Chondrocyte (in vitro differentiated cells): ENCODE results near the gene ATP11A. TPM values are rescaled to one million over a fixed set of nuclear protein-coding genes. Genes with fewer than 3 reads are reported as not detected.
A peak's percentile ranks its signal among the peaks of the same experiment; 100 is the strongest.

Experiments used
- DNase-seq: peaks from one replicate; pipeline ENCODE4 v3.0.0; 2021; ENCODE audit warnings: mixed read lengths, low spot score
- H3K27ac Mint-ChIP-seq: one replicate; pipeline ENCODE4 v1.8.0; 2021; ENCODE audit warnings: mild to moderate bottlenecking, moderate library complexity, mixed read lengths; ENCODE audit not compliant: unreplicated experiment
- H3K27me3 Mint-ChIP-seq: 2 replicates; pipeline ENCODE4 v1.8.0; 2021; ENCODE audit warnings: low read depth, mixed read lengths
- H3K36me3 Mint-ChIP-seq: 2 replicates; pipeline ENCODE4 v1.8.0; 2021; ENCODE audit warnings: low read depth, mixed read lengths
- H3K4me1 Mint-ChIP-seq: 2 replicates; pipeline ENCODE4 v1.8.0; 2021; ENCODE audit warnings: low read depth, mild to moderate bottlenecking, mixed read lengths
- H3K4me3 Mint-ChIP-seq: one replicate; pipeline ENCODE4 v1.8.0; 2021; ENCODE audit warnings: mild to moderate bottlenecking, moderate library complexity, mixed read lengths; ENCODE audit not compliant: unreplicated experiment
- H3K9me3 Mint-ChIP-seq: 2 replicates; pipeline ENCODE4 v1.8.0; 2021; ENCODE audit warnings: low read depth, mixed read lengths
- CTCF ChIP-seq: fragments of 200-600 bp; sonication (generic); IDR thresholded peaks from 2 replicates; pipeline ENCODE4 v1.5.0; 2021; ENCODE audit warnings: antibody characterized with exemption, mild to moderate bottlenecking, moderate library complexity
- total RNA-seq: library from RNA; stranded (reverse); gene quantifications from 3 replicates; pipeline ENCODE4 v1.2.1, GENCODE V29; 2021

Gene ATP11A
- total RNA-seq, 1 donor from 2014 or later: 13.1 TPM

- no peak for TF ChIP-seq CTCF
- Mint-ChIP-seq H3K36me3 (no peaks in the 10 kb centered on the region), H3K4me1 (peaks cover 21% of the 10 kb centered on the region), H3K27ac (peak overlapping the region; percentile 74), H3K4me3 (no peak overlapping the region), H3K27me3 (no peaks in the 10 kb centered on the region), H3K9me3 (no peaks in the 10 kb centered on the region)
- DNase-seq: no peak
Measured at GRCh38 chr13:112741185-112741755, 51.4 kb downstream of the ATP11A start.

DNA sequence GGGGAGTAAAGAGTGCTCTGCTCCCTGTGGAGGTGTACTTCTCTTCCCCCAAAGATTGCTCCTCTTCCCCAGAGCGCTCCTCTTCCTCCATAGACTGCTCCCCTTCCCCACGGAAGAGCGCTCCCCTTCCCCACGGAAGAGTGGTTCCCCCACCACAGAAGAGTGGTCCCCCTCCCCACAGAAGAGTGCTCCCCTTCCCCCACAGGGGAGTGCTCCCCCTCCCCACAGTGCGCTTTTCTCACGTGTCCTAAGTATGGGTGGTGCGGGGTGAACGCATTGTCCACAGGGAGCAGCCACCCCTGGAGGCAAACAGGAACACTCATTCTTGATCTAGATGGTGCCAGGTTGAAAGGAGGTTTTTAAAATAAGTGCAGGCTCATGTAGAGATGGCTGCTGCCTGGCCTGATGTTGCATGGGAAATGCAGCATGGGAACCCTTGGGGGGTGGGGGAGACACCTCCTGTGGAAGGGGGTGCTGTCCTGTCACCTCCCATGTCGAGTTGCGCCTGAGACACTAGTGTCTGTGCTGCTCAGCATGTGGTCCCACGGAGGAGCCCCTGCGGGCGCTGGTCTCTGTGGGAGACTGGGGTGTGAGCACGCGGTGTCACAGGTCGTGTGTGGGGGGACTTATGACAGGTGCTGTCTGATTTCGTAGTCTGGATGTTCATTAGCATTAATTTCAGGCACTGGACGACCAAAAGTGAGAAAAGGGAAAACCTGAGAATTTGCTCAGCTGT lies 52.2 kb downstream of the ATP11A start:
- DNase-seq: no peak
- no peak for TF ChIP-seq CTCF
- Mint-ChIP-seq H3K4me3 (no peak overlapping the region), H3K27me3 (no peaks in the 10 kb centered on the region), H3K9me3 (no peaks in the 10 kb centered on the region), H3K36me3 (no peaks in the 10 kb centered on the region), H3K27ac (no peak overlapping the region), H3K4me1 (peaks cover 24% of the 10 kb centered on the region)

GRCh38 chr13:112742583-112742982 lies 52.7 kb downstream of the ATP11A start:
- H3K36me3 Mint-ChIP-seq: no peaks in the 10 kb centered on the region
- H3K9me3 Mint-ChIP-seq: no peaks in the 10 kb centered on the region
- H3K27me3 Mint-ChIP-seq: no peaks in the 10 kb centered on the region
- H3K4me1 Mint-ChIP-seq: peaks cover 30% of the 10 kb centered on the region
- H3K27ac Mint-ChIP-seq: no peak overlapping the region
- no peak for TF ChIP-seq CTCF
- no peak for DNase-seq
- no peak overlapping the region for H3K4me3 Mint-ChIP-seq

DNA sequence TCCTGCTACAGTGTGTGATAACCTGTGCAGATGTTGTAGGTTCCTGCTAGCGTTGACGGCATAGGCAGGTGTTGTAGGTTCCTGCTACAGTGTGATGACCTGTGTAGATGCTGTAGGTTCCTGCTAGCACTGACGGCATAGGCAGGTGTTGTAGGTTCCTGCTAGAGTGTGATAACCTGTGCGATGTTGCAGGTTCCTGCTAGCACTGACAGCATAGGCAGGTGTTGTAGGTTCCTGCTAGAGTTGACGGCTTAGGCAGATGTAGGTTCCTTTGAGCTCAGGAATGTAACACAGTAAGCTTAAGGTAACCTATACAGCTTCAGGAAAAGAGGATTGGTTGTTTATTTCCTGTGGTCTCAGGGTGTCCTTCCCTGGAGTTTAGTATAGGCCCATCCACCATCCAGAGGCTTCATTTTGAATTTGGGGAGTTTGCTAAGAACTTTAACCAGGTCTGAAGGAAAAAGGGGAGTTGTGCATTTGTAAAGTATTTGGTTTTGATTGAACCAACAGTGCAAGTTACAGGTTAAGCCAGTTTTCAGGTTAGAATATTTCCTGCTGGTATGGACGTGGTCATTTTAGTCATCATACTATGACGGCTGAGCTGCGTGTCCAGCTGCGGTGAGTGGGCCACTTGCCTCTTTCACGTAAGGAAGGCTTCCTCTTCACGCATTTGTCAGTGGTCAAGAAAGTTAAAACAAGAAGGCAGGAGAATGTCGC lies 53.8 kb downstream of the ATP11A start:
- peaks cover 31% of the 10 kb centered on the region for H3K4me1 Mint-ChIP-seq
- no peak for DNase-seq
- no peak for TF ChIP-seq CTCF
- H3K27ac Mint-ChIP-seq: no peak overlapping the region
- H3K9me3 Mint-ChIP-seq: no peaks in the 10 kb centered on the region
- no peaks in the 10 kb centered on the region for H3K27me3 Mint-ChIP-seq
- no peaks in the 10 kb centered on the region for H3K36me3 Mint-ChIP-seq
- no peak overlapping the region for H3K4me3 Mint-ChIP-seq

- TF ChIP-seq CTCF: no peak
- H3K4me3 Mint-ChIP-seq: no peak overlapping the region
- H3K27ac Mint-ChIP-seq: peak overlapping the region; percentile 50
- no peaks in the 10 kb centered on the region for H3K9me3 Mint-ChIP-seq
- no peak for DNase-seq
- no peaks in the 10 kb centered on the region for H3K36me3 Mint-ChIP-seq
- no peaks in the 10 kb centered on the region for H3K27me3 Mint-ChIP-seq
- peaks cover 31% of the 10 kb centered on the region for H3K4me1 Mint-ChIP-seq
Measured at GRCh38 chr13:112744168-112745021, 54.6 kb downstream of the ATP11A start.
